Activated CD4-positive, CD25-positive, alpha-beta regulatory T cell treated with anti-CD3 and anti-CD28 coated beads, Interleukin-2, amount 50 U/mL, for 24 hours (primary cell): ENCODE results near the gene GPHN.
"Not testable (repeated sequence)": the region's sequence is repeated elsewhere in the genome, so short reads cannot be mapped to it uniquely, and the experiment has no call there.

ENCODE experiments used
- ATAC-seq, 2 donors: fragments of 150-1000 bp; cut with Tn5 transposase; one replicate each; pipeline ENCODE4 v1.10.0; 2021; ENCODE audit warnings: mild to moderate bottlenecking in 1 of 2, moderate library complexity in 1 of 2

The GPHN gene

DNA sequence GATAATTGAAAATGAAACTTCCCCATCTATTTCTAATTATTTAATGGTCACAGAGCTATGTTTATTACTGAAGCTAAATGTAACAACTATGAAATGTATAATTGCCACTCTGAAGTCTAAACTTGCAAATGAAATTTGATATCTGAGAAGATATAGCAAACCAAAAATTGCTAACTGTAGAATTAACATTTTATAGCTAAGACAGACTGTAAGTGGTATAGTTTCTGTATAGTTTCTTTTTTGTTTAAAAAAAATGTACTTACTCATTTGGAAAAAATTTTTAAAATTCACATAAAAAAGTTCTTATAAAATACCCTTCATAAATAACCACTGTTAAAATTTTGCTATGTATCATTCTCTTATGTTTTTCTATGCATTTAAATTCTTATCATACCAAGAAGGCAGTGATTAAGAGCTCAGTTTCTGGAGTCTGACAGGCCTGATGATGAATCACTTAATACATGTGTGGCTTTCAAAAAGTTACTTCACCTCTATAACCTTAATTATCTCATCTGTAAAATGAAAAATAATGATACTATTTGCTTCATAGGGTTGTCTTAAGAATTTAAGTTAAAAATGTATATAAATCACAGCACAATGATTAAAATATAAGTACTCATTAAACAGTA, 466.6 kb downstream of the GPHN start:
- ATAC-seq = peak; percentile 51 to 55

DNA sequence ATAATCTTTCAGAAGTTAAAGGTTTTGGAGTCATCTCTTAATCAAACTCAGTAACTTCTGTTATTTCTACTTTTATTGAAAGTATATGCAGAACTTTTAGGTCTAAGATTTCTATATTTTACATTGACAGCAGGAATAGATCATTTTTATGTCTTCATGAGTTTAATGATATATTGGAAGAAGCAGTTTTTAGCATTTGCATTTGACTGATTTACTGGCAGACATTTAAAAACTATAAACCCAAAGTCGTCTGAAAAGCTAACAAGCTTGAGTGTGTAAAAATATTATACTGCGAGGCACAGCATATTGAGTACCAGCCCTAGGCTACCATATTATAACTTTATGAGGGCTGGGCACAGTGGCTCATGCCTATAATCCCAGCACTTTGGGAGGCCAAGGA, 467.3 kb downstream of the GPHN start:
- ATAC-seq = no peak

DNA sequence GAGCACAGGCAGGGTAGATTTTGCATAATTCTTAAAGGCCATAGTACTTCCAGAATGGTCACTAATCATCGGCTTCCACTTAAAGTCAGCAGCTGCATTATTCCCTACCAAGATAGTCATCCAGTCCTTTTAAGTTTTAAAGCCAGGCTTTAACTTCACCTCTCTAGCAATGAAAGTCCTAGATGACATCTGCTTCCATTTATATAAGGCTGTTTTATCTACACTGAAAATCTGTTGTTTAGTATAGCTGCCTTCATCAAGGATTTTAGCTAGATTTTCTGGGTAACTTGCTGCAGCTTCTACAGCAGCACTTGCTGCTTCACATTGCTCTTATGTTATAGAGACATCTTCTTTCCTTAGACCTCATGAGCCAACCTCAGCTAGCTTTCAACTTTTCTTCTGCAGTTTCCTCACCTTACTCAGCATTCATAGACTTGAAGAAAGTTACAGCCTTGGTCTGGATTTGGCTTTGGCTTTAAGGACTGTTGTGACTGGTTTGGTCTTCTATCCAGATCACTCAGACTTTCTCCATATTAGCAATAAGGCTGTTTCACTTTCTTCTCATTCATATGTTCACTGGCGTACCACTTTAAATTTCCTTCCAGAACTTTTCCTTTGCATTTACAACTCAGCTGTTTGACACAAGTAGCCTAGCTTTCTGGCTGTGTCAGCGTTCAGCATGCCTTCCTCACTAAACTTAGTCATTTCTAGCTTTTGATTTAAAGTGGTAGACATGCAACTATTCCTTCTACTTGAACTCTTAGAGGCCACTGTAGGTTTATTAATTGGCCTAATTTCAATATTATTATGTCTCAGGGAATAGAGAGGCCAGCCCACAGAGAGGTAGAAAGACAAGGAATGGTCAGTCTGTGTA, 471.4 kb downstream of the GPHN start:
- ATAC-seq = peak in 1 of 2 donors; percentile 53

DNA sequence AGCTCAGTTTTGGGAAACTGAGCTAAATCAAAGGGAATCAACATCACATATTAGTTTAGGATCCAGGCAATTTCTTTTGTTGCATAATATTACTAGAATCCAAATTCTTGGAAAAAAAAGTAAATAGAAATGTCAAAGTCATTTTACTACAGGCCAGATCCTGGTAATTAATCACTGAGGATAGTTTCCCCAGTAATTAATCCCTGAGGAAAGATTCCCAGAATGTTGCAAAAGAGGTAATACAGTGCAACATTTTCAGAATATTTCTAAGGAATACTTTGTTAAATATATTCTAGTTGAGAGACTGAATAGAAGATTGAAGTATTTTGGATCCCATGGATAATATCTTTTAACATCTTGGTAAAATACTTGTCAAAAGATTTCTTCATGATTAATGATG, 474.3 kb downstream of the GPHN start:
- ATAC-seq = no peak

DNA sequence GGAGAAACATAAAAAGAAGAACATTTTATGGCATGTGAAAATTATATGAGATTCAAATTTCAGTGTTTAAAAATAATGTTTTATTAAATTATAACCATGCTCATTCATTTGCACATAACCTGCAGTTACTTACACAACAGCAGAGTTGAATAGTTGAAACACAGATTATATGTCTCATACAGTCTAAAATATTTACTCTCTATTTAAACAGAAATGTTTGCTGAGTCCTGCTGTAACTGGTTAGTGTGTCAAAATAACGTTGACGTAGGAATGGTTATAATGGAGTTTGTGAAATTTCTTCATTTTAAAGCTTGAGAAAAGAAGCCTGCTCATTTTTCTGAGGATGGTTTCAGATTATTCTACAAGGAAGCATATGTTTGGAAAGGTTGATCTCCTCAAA, 484.8 kb downstream of the GPHN start:
- no peak for ATAC-seq

DNA sequence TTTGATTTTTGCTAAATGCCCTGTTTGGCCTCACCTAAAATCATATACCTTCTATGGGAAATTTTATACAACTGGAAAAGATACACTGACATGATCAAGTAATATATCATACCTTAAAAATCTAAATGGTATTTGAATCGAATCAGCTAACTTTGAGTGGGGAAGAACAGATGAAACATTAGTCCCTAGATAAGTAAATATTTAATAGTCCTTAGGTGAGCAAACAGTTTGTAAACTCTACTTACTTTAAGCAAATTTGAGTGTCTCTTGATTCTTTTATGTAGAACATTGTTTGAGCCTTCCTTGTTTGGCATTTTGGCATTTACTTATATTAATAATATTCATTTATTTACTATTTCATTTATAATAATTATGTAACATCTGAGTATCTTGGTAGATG, 485.6 kb downstream of the GPHN start:
- ATAC-seq = no peak

DNA sequence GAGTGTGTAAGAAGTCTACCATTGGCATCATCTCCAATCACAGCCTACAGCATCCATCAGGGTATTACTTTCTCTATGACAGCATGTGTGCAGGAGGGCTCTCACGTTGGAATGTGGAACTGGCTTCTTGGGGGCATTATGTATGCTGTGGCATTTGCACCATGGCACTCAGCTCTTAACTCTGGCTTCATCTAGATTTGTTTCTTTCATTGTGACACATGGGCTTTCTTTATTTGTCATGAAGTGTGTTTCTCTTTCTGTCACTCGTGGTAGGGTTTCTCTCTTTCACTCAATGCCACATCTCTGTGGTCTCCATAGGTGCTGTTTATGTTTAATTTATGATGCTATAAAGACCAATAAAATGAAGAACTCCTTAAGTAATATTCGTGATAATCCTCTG, 490.1 kb downstream of the GPHN start:
- ATAC-seq = peak; percentile 56 to 74

DNA sequence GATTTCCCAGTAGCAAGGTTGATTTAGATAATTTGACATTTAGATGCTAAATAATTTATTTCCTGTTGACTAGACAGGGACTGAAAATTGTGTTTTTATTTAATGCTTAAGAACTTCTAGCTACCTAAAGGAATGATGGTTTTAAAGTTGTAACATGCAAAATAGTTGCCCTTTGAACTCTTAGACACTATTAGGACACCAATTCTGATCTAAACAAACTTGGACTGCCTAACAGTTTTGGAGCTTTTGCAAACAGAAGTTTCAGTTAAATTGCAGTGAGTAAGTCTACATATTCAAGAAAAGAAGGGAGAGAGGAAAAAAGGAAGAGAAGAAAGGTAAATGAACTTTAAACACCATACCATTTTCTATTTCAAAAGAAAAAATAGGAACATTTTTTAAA, 492.0 kb downstream of the GPHN start:
- ATAC-seq = no peak

DNA sequence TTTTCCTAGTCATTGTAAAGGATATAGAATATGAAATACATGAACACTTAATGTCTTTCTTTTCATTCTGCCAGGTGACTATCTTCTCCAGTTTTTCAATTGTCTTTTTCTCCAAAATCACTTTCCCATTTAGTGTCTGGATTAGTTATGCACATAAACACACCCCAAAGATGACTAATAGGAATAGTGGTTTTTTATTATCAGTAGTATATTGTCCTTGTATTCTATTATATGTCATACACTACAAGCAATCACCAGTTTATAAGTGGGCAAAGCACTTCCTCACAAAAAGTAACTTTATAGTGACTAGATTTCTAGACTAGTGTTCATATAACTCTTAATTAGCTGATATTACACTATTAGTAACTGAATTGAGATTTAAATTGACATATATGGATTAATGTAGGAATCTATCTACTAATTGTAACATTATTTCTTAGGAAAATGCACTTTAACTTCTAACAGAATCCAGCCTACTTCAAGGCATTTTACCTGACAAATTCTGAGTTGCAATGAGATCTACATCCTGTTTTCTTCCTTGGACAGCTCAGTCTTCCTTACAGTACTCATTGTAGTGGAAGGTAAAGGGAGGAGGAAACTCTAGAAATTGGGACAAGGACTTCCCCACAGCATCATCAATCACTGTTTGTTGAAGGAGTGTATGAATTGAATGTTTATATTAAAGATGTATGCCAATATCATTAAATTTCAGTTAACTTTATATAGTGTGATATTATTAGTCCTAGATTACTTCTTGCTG, 495.2 kb downstream of the GPHN start:
- no peak for ATAC-seq

DNA sequence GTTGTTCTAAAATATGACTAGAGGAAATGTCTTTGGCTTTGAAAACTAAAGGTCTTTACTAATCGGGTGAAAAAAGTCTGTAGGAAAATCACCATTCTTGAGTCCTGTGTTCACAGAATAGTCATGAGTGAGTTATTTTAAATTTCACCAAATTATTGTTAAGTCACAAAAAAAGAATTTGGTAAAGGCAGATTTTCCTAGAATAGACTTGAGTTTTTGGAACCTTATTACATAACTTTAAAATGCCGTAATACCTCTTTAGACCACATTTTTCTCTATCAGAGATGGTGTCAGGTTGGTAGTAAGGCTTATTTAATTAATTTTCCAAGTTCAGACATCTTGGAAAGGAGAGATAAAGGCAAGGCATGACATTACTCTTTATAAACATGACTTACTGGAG, 496.6 kb downstream of the GPHN start:
- ATAC-seq = no peak

DNA sequence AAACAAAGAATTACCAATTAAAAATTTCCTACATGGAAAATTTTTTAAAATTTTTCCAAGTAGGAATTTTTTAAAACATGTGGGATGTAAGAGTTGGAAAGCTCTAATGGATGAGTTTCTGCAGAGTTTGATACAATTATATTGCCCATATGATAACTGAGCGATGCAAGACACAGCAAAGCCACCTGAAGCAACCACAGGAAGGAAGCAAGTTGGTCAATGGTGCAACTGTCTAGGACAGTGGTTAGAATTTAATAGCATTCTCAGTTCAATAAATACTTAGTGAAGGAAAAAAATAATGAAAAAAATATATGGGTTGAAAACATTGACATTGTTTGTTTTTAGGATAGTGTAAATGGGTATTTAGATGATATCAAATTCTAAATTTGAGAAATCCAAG, 502.7 kb downstream of the GPHN start:
- no peak for ATAC-seq

DNA sequence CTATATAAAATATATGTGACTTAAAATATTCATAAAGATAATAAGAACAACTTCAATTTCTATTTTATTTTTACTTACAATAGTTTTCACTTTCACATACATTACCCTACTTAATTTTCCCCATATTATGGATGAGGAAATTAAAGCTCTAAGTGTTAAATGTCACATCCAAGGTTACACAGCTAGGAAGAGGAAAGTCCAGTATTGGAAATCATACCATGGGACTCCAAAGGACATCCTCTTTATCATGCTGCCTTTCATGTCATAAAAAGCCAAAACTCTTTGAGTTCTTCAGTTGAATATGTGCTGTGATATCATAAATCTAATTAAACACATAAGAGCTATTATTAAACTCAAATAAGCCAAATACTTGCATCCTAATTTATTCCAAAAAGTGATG, 508.9 kb downstream of the GPHN start:
- no peak for ATAC-seq

DNA sequence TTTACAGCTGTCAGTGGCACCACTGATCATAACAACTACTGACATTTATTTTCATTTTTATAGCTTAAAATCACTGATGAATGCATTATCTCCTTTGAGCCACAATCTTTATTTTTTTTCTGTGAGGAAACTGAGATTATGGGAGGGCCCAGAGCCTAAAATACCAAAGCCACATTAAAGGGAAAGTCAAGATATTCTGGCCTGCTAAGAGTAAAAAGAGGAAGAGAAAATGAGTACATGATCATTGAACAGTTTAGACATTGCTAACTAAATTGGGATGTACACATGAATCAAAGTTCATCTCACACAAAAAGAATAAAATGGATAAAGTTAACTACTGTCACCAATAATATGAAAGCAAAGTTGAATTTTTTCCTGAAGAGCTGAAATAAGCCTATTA, 510.8 kb downstream of the GPHN start:
- ATAC-seq = no peak

DNA sequence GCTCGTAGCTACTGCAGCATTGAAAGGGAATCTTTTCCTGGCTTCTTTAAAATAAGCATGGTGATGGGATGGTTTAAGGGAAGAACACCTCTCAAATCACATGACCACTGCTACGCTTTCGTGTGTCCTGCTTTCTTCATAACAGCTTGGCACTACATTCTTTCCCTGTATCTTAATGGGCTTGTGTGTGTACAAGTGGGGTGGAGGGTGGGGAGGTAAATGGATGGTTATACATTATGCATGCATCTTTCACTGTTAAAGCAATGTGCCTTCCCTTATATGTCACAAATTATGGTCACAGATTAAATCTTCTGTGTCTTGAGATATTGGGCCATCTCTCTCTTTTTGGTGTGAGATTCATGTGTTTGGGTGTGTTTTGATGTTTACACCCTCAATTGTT, 511.8 kb downstream of the GPHN start:
- no peak for ATAC-seq

DNA sequence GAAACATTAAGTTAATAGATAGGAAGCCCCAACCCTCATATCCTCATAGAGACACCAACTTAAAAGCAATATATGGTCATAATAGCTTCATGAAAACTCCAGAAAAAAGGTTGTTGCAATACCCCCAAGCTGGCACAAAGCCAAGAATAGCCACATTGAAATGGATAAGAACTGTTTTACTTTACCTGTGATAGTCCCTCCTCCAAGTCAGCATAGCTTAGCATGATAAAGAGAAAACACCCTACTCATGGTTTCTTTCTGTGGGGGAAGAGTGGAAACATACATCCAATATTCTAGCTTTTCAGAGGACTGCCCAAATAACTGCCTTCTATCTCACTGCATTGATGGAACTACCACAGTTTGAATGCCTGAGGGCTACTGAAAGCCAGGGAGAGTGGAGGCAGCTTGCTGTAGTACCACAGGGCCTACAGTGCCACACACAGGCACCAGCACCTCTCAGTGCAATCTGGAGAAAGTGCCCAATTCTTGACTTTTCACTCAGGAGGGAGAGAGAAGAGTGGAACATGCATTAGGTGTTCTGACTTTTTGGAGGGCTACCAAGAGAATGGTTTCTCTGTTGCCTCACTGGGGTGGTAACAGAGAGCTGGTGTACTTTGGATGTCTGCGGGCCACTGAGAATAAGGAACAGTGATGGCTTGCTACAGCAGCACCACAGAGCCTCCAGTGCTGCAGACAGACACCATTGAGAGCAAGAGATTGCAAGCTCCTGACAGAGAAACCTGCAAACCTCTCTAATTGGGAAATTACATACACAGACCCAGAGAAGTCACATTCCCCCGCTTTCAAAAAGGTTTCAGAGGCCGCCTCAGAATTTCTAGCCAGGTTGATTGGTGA, 524.2 kb downstream of the GPHN start:
- no peak for ATAC-seq

DNA sequence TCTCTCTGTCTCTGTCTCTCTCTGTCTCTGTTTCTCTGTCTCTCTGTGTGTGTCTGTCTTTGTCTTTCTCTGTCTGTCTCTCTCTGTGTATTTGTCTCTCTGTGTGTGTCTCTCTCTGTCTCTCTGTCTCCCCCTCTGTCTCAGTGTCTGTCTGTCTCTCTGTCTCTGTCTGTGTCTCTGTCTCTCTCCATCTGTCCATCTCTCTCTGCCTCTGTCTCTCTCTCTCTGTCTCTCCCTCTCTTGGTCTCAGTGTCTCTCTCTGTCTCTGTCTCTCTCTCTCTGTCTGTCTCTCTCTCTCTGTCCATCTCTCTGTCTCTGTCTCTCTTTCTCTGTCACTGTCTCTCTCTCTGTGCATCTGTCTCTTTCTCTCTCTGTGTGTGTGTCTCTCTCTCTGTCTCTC, 537.5 kb downstream of the GPHN start:
- no peak for ATAC-seq

DNA sequence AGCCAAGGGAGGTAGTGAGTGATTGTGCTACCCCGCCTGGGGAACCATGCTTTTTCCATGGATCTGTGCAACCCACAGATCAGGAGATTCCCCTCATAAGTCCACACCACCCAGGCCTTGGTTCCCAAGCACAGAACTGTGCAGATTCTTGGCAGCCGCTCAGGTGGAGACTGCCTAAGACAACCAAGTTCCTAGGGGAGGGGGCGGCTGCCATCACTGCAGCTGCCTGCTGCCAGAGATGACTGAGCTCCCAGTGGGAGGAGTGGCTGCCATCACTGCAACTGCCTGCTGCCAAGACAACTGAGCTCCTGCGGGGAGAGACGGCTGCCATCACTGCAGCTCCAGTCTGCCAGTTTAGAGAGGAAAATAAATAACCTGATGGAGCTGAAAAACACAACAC, 542.9 kb downstream of the GPHN start:
- no peak for ATAC-seq

DNA sequence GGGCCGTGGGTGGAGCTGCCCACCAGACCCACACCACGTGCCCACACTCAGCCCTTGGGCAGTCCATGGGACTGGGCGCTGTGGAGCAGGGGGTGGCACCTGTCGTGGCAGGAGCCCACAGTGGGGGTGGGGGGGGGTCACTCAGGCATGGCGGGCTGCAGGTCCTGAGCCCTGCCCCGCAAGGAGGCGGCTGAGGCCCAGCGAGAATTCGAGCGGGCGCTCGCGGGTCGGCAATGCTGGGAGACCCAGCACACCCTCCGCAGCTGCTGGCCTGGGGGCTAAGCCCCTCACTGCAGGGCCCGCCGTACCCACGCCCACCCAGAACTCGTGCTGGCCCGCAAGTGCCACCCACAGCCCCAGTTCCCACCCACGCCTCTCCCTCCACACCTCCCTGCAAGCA, 548.7 kb downstream of the GPHN start:
- no peak for ATAC-seq

DNA sequence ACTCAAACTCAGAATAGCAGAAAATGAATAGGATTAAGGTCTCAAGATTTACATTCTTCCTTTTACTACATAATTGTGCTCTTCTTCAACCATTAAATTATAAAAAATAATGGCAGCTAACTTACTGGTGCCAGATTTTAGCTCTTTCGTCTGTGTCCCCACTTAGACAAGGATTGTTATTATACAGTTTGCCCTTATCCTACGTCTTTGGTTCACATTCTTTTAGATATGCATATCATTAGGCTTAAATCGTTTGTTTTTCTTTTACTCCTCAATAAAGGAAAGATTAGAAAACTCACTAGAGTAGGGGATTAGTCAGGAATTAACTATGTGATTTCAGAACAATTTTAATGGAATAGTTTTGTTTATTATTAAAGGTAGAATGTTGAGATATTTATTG, 551.6 kb downstream of the GPHN start:
- ATAC-seq = no peak

DNA sequence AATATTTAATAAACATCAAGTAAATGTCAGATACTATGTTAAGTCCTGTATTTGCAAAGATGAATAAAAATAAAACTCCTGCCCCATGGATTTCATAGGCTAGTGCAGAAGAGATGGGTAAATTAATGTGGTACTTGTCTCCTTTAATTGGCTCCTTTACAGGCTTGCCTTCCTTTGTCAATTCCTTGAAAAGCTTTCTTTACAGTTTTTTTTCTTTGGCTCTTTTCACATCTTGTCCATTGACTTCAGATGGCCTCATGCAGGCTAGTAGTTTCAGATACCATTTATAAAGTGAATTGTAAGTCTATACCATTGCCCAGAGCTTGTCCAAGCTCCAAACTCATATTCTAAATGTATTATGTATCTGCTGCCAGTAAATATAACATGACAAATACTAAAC, 552.6 kb downstream of the GPHN start:
- ATAC-seq = no peak

DNA sequence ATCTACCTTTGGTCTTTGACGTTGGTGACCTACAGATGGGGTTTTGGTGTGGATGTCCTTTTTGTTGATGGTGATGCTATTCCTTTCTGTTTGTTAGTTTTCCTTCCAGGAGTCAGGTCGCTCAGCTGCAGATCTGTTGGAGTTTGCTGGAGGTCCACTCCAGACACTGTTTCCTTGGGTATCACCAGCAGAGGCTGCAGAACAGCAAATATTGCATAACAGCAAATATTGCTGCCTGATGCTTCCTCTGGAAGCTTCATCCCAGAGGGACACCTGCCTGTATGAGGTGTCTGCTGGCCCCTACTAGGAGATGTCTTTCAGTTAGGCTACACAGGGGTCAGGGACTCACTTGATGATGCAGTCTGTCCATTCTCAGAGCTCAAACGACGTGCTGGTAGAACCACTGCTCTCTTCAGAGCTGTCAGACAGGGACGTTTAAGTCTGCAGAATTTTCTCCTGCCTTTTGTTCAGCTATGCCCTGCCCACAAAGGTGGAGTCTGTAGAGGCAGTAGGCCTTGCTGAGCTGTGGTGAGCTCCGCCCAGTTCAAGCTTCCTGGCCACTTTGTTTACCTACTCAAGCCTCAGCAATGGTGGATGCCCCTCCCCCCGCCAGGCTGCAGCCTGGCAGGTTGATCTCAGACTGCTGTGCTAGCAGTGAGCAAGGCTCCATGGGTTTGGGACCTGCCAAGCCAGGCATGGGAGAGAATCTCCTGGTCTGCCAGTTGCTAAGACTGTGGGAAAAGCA, 559.3 kb downstream of the GPHN start:
- not testable (repeated sequence) for ATAC-seq

DNA sequence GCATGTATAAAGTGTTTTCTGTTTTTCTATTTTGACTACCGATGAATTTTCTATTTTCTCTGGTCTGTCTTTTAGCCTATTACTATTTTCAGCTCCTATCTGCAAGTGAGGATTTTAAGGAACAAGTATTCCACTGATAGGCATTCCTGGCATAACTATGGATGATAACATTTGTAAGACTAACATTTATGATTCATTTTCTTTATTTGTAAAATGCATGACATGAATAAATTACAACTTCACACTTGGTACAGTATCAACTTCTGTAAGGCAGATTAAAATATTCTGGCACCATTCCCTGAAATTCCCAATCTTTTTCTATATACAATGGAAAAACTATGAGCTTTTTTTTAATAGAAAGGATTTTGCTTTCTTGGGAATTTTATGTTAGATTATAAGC, 560.3 kb downstream of the GPHN start:
- no peak for ATAC-seq
